Fibroblast of mammary gland (primary cell): ENCODE measurements around the gene ASIC3.
A peak's percentile ranks its signal among the peaks of the same experiment; 100 is the strongest.

Experiments
- DNase-seq: peaks from one replicate; pipeline ENCODE4 v3.0.0-alpha.2; 2010; ENCODE audit warnings: low read depth
- H3K4me3 ChIP-seq: 2 replicates; pipeline ENCODE4 v1.5.1; 2011; ENCODE audit warnings: low read depth, mild to moderate bottlenecking, low read length, moderate library complexity; ENCODE audit not compliant: control insufficient read depth
- CTCF ChIP-seq: conservative IDR thresholded peaks from 2 replicates; pipeline ENCODE4 v1.5.1; 2011; ENCODE audit warnings: low read depth, low read length, inconsistent platforms; ENCODE audit not compliant: control insufficient read depth, insufficient read depth

ASIC3 gene

DNA sequence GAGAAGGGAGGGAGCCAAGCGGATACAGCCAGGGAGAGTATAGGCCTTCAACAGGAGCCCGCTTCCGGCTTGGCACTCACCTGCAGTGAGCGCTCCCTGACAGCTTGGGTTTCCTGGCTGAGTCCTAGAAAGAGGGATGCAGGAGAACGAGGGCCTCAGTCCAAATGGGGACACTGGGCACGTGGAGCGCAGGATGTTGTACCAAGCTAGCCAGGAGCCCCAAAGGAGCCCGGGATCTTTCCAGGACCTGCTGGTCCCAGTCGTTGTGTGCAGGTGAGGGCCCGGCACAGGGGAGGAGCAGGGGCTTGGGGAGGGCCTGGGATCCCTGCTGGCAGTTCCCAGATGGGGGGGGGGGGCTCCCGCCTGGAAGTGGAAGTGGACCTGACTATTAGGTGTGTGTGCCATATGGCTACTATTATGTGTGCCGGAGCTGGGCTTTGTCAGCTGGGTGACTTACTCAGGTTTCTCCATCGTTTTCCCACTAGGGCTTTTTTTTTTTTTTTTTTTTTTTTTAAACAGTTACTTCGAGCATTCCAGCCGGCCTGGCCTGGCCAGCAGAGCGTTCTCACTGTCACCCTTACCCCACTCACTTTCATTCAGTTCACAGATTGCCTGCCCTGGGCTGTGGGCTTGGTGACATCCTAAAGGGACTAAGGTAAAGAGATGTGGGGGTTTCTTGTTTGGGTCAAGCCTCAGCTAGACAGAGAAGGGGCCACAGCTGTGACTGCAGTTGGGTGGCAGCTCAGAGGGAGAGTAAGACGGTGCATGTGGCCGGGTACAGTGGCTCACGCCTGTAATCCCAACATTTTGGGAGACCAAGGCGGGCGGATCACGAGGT, 41.8 kb downstream of the ASIC3 start:
- DNase-seq: peak; percentile 49
- no peak overlapping the region for H3K4me3 ChIP-seq
- no peak for TF ChIP-seq CTCF

- no peak for DNase-seq
- no peak overlapping the region for H3K4me3 ChIP-seq
- TF ChIP-seq CTCF: no peak
Observed at GRCh38 chr7:151091003-151091402, 42.7 kb downstream of the ASIC3 start.

- H3K4me3 ChIP-seq: no peak overlapping the region
- peak; percentile 39 for DNase-seq
- TF ChIP-seq CTCF: peak; percentile 66
Observed at GRCh38 chr7:151091431-151091830, 43.1 kb downstream of the ASIC3 start.

DNA sequence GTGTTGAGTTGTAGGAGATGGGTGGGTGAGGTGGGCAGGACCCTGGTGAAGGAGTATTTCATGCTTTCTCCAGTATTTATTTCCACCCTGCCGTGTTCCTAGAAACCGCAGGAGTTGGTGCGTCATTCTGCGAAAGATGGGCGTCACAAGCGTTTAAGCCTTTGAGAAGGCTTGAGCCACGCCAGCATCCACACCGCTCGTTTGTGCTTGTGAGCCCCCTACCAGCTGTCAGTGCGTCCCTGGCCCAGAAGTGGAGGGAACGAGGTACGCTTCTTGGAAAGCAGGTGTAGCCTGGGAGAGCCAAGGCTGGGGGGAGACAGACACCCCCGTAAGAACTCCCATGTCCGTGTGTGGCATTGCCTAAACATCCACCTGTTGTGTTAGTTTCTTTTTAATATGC, 43.7 kb downstream of the ASIC3 start:
- TF ChIP-seq CTCF: no peak
- no peak for DNase-seq
- no peak overlapping the region for H3K4me3 ChIP-seq

DNA sequence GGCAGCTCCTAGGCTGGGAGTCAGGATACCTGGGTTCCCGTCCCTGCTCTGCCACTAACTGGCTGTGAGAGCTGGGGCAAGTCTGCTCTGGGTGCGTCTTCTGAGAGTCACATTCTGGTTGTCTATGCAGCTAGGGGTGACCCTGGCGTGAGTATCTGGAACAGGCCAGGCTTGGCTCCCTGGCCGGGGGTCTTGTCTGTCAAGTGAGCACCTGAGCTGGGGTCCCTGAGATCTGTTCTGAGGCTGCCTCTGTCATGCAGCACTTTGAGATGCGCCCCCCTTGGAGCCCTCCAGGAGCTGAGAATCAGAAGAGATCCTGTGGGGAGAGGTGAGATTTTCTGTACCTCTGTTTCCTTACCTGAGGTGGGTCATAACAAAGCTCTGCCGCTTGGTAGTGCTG, 45.4 kb downstream of the ASIC3 start:
- DNase-seq: no peak
- no peak overlapping the region for H3K4me3 ChIP-seq
- TF ChIP-seq CTCF: no peak

DNA sequence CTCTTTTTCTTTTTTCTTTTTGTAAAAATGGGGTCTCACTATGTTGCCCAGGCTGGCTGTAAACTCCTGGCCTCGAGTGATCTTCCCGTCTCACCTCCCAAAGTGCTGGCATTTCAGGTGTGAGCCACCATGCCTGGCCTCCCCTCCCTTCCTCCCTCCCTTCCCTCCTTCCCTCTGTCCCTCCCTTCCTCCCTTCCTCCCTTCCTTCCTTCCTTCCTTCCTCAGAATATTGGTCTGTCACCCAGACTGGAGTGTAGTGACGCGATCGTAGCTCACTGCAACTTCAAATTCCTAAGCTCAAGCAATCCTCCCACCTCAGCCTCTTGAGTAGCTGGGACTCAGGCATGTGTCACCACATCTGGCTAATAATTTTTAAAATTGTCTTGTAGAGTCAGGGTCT, 46.3 kb downstream of the ASIC3 start:
- no peak overlapping the region for H3K4me3 ChIP-seq
- no peak for TF ChIP-seq CTCF
- DNase-seq: peak; percentile 58

DNA sequence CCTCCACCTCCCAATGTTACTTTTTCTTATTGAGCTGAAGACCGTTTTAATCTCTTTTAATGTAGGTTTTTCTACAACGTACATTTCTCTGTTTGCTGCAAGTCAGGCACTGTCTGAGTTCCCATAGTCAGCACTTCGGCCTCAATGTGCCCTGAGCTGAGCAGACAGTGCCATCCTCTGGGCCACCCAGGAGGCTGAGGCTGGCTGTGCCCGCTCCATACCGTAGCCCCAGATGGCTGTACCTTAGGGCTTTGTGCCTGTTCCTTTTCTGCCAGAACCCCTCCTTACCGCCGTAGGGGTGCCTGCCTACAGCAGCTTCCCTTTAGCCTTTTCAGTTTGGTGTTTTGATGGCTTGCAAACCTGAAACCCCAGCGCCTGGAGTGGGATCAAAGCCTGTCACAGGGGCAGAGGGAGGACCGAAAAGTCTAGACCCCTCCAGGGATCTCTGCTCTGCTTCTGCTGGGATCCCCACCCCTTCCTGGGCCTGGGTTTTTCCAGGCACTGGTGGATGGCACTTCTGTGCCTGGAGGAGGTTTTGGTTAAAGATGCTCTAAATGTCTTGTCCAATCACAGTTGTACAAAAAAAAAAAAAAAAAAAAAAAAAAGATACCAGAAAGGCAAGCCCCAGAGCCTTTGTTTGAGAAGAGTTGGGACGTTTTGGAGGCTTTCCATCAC, 46.9 kb downstream of the ASIC3 start:
- no peak for DNase-seq

More for the DNA sequence above, 46.9 kb downstream of the ASIC3 start:
- TF ChIP-seq CTCF: no peak
- no peak overlapping the region for H3K4me3 ChIP-seq
